Cardiac fibroblast (primary cell): ENCODE measurements around the gene POP4.
A peak's percentile ranks its signal among the peaks of the same experiment; 100 is the strongest.

Experiments used
- DNase-seq, 2 donors: peaks; one replicate each; pipeline versions ENCODE4 v3.0.0 to v3.0.0-alpha.2; 2010; ENCODE audit warnings: low read depth in 2 of 2
- H3K4me3 ChIP-seq, 2 donors: replicated peaks in 1 of 2; 1 replicate in 1 of 2; 2 replicates in 1 of 2; pipeline ENCODE4 v1.5.1; 2011; ENCODE audit warnings: low read depth in 2 of 2, low read length in 2 of 2, mild to moderate bottlenecking in 2 of 2, moderate library complexity in 1 of 2
- TF ChIP-seq, protein P1 (sequence below): IDR thresholded peaks from one replicate; pipeline ENCODE4 v1.5.1; 2011; ENCODE audit warnings: low read depth, mild to moderate bottlenecking, low read length, inconsistent platforms

POP4 gene

GRCh38 chr19:29650772-29651387 lies 44.8 kb downstream of the POP4 start:
- TF ChIP-seq, protein P1, sequence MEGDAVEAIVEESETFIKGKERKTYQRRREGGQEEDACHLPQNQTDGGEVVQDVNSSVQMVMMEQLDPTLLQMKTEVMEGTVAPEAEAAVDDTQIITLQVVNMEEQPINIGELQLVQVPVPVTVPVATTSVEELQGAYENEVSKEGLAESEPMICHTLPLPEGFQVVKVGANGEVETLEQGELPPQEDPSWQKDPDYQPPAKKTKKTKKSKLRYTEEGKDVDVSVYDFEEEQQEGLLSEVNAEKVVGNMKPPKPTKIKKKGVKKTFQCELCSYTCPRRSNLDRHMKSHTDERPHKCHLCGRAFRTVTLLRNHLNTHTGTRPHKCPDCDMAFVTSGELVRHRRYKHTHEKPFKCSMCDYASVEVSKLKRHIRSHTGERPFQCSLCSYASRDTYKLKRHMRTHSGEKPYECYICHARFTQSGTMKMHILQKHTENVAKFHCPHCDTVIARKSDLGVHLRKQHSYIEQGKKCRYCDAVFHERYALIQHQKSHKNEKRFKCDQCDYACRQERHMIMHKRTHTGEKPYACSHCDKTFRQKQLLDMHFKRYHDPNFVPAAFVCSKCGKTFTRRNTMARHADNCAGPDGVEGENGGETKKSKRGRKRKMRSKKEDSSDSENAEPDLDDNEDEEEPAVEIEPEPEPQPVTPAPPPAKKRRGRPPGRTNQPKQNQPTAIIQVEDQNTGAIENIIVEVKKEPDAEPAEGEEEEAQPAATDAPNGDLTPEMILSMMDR, result no peak
- no peak for DNase-seq
- no peak overlapping the region for H3K4me3 ChIP-seq

- no peak for DNase-seq
- TF ChIP-seq, protein P1, result no peak
These were observed 45.7 kb downstream of the POP4 start for GRCh38 chr19:29651622-29652394.

DNA sequence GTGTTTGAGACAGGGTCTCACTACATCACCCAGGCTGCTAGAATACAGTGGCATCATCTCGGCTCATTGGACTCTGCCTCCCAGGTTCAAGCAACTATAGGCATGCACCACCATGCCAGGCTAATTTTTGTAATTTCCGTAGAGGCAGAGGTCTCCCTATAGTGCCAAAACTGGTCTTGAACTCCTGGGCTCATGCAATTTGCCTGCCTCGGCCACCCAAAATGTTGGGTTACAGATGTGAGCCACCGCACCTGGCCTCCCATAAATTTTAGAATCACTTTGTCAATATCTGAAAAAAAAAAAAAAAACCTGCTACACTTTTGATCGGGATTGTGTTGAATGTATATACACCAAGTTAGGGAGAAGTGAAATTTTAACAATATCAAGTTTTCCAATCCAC lies 47.3 kb downstream of the POP4 start:
- H3K4me3 ChIP-seq, result no peak overlapping the region
- DNase-seq, result no peak
- TF ChIP-seq, protein P1, result no peak

More at GRCh38 chr19:29651622-29652394, 45.7 kb downstream of the POP4 start:
- H3K4me3 ChIP-seq, result no peak overlapping the region

DNA sequence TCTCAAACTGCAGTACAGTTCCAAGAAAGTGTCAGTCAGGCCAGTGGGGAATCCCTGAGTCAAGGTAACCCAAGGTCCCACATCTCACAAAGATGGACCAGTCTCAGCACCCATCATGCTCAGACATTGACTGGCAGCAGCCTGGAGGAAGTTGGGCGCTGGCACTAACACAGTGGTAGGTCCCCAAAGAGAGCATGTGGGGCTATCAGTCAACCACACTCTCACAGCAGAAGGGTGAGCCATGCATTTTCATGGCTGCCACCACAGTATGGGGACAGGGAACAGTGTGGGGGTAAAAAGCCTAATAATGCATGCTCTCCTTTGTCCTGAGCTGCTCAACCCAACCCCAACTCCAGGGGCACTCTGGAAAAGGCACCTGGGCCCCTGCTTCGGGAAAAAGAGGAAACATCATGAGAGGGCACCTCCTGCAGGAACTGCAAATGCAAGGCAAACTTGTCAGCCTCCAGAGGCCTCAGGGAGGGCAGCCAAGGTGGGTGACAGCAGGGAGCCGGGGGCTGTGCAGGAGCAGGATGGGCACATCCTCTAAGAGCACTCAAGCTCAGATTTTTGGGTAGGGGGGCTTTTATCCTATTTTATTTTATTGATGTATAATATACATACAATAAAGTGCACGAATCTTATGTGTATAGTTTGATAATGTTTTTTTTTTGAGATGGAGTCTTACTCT lies 49.7 kb downstream of the POP4 start:
- DNase-seq, result no peak
- no peak overlapping the region for H3K4me3 ChIP-seq
- TF ChIP-seq, protein P1, result no peak

DNA sequence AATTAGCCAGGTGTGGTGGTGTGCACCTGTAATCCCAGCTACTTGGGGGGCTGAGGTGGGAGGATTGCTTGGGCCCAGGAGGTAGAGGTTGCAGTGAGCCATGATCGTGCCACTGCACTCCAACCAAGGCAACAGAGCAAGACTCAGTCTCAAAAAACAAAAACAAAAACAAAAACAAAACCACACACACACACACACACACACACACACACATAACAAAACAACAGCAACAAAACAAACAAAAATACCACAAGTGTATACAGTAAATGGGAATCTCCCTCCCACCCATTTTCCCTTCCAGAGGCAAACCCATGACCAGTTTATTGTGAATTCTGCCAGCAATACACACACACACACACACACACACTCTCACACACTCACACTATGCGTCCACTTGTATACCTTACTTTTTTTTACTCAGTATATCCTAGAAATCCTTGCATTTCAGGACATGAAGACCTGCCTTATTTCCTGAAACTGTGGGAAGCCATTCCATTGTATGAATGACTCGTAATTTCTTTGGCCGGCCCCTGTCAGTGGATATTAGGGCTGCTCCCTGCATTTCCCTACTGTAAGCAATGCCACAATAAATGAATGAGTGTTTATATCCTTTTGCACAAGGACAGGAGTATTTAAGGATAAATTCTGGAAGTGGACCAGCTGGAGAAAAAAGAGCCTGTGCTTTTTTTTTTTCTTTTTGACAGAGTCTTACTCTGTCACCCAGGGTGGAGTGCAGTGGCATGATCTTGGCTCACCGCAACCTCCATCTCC lies 52.3 kb downstream of the POP4 start:
- no peak overlapping the region for H3K4me3 ChIP-seq
- TF ChIP-seq, protein P1, result no peak
- no peak for DNase-seq

GRCh38 chr19:29660835-29661234 lies 54.8 kb downstream of the POP4 start:
- TF ChIP-seq, protein P1, result no peak
- no peak overlapping the region for H3K4me3 ChIP-seq
- DNase-seq, result peak in 1 of 2 donors; percentile 46
